Activated CD4-positive, alpha-beta T cell treated with anti-CD3 and anti-CD28 coated beads for 36 hours (primary cell): ENCODE measurements around the gene CLIC4. TPM values are rescaled to one million over a fixed set of nuclear protein-coding genes. Genes with fewer than 3 reads are reported as not detected.
A peak's percentile ranks its signal among the peaks of the same experiment; 100 is the strongest.

Experiments
- ATAC-seq: fragments of 200-7000 bp; cut with Tn5 transposase; one replicate; pipeline ENCODE4 v1.10.0; 2021; ENCODE audit warnings: mild to moderate bottlenecking, moderate library complexity
- CTCF ChIA-PET: fragments of 350-600 bp; sonication (Branson Sonifier 250); formaldehyde crosslinking; loops from one replicate; lab custom pipeline; 2021; ENCODE audit warnings: antibody characterized with exemption; lab: Charles Lee
- POLR2A ChIA-PET: fragments of 350-600 bp; sonication (Branson Sonifier 250); formaldehyde crosslinking; loops from one replicate; lab custom pipeline; 2021; ENCODE audit warnings: antibody characterized with exemption, inconsistent platforms; lab: Charles Lee
- DNase-seq: peaks from one replicate; pipeline ENCODE4 v3.0.0-alpha.2; 2020
- H3K27ac Mint-ChIP-seq: one replicate; pipeline ENCODE4 v1.8.0; 2021; ENCODE audit warnings: mixed read lengths
- H3K27me3 Mint-ChIP-seq: one replicate; pipeline ENCODE4 v1.8.0; 2021; ENCODE audit warnings: mixed read lengths
- H3K36me3 Mint-ChIP-seq: one replicate; pipeline ENCODE4 v1.8.0; 2021; ENCODE audit warnings: low read depth, mixed read lengths
- H3K4me1 Mint-ChIP-seq: one replicate; pipeline ENCODE4 v1.8.0; 2021; ENCODE audit warnings: mixed read lengths
- H3K4me3 Mint-ChIP-seq: one replicate; pipeline ENCODE4 v1.8.0; 2021; ENCODE audit warnings: mild to moderate bottlenecking, moderate library complexity, mixed read lengths
- H3K9me3 Mint-ChIP-seq: one replicate; pipeline ENCODE4 v1.8.0; 2021; ENCODE audit warnings: low read depth, mixed read lengths
- intact Hi-C, 2 experiments: fragments of 100-400 bp; cut with DNase I in 1 of 2; cut with micrococcal nuclease in 1 of 2; formaldehyde crosslinking; loops; one replicate each; pipeline versions ENCODE4 v1.14.2 to v1.15.1; 2022 to 2024; cut with DNase I, micrococcal nuclease
- total RNA-seq, 2 experiments: library from RNA; stranded (reverse); gene quantifications; one replicate each; pipeline ENCODE4 v1.2.3, GENCODE V29; 2021

CLIC4 gene
- total RNA-seq, 2 experiments from 2014 or later: 29.8 to 33.1 TPM

- peaks cover 2% of the 10 kb centered on the region for H3K27me3 Mint-ChIP-seq
- no peak for DNase-seq
- intact Hi-C loops: no loop called here
- H3K36me3 Mint-ChIP-seq: no peaks in the 10 kb centered on the region
- H3K9me3 Mint-ChIP-seq: no peaks in the 10 kb centered on the region
- ChIA-PET POLR2A (no interaction called here), CTCF (interaction anchor here (0.8 to 8.1 kb wide), 8 partner anchors 8 to 379 kb away, joined by 3 to 180 read pairs (median 4); no protein-coding TSS in a partner anchor)
- no peak overlapping the region for H3K4me3 Mint-ChIP-seq
- ATAC-seq: no peak
- no peak overlapping the region for H3K27ac Mint-ChIP-seq
- H3K4me1 Mint-ChIP-seq: no peaks in the 10 kb centered on the region
These were observed 79.9 kb downstream of the CLIC4 start for GRCh38 chr1:24825174-24825573.

GRCh38 chr1:24826510-24826909 lies 81.3 kb downstream of the CLIC4 start:
- ChIA-PET POLR2A (interaction anchor here (0.6 kb wide), 1 partner anchor 76 kb away, joined by 3 read pairs; no protein-coding TSS in a partner anchor), CTCF (interaction anchor here (1.2 to 8.1 kb wide), 4 partner anchors 9 to 156 kb away, joined by 3 to 180 read pairs (median 16); no protein-coding TSS in a partner anchor)
- ATAC-seq (no peak), DNase-seq (no peak)
- intact Hi-C loops: no loop called here
- Mint-ChIP-seq H3K4me3 (no peak overlapping the region), H3K9me3 (no peaks in the 10 kb centered on the region), H3K27me3 (peaks cover 2% of the 10 kb centered on the region), H3K27ac (no peak overlapping the region), H3K4me1 (no peaks in the 10 kb centered on the region), H3K36me3 (no peaks in the 10 kb centered on the region)

GRCh38 chr1:24827379-24828135 lies 82.3 kb downstream of the CLIC4 start:
- Mint-ChIP-seq H3K36me3 (no peaks in the 10 kb centered on the region), H3K9me3 (no peaks in the 10 kb centered on the region), H3K27me3 (no peaks in the 10 kb centered on the region), H3K27ac (no peak overlapping the region), H3K4me1 (no peaks in the 10 kb centered on the region), H3K4me3 (no peak overlapping the region)
- ATAC-seq: no peak
- ChIA-PET POLR2A (no interaction called here), CTCF (interaction anchor here (0.6 to 8.1 kb wide), 5 partner anchors 8 to 880 kb away, joined by 3 to 180 read pairs (median 3); no protein-coding TSS in a partner anchor)
- intact Hi-C loops: no loop called here
- DNase-seq: no peak

GRCh38 chr1:24828183-24828886 lies 83.1 kb downstream of the CLIC4 start:
- intact Hi-C loops: no loop called here
- Mint-ChIP-seq H3K4me3 (no peak overlapping the region), H3K9me3 (no peaks in the 10 kb centered on the region), H3K27ac (no peak overlapping the region), H3K27me3 (no peaks in the 10 kb centered on the region), H3K4me1 (no peaks in the 10 kb centered on the region), H3K36me3 (no peaks in the 10 kb centered on the region)
- CTCF ChIA-PET: interaction anchor here (0.6 to 8.1 kb wide), 5 partner anchors 8 to 881 kb away, joined by 3 to 180 read pairs (median 4); no protein-coding TSS in a partner anchor
- ATAC-seq (no peak), DNase-seq (no peak)
- POLR2A ChIA-PET: no interaction called here

GRCh38 chr1:24828887-24829192 lies 83.6 kb downstream of the CLIC4 start:
- ChIA-PET CTCF (interaction anchor here (0.8 to 8.1 kb wide), 7 partner anchors 11 to 630 kb away, joined by 3 to 180 read pairs (median 4); no protein-coding TSS in a partner anchor), POLR2A (no interaction called here)
- Mint-ChIP-seq H3K36me3 (no peaks in the 10 kb centered on the region), H3K27ac (no peak overlapping the region), H3K27me3 (no peaks in the 10 kb centered on the region), H3K4me1 (no peaks in the 10 kb centered on the region), H3K9me3 (no peaks in the 10 kb centered on the region), H3K4me3 (no peak overlapping the region)
- no peak for DNase-seq
- intact Hi-C loops: no loop called here
- ATAC-seq: no peak

GRCh38 chr1:24830680-24831272 lies 85.5 kb downstream of the CLIC4 start:
- H3K4me3 Mint-ChIP-seq: no peak overlapping the region
- ATAC-seq (peak; percentile 36), DNase-seq (no peak)
- CTCF ChIA-PET: interaction anchor here (0.6 to 8.1 kb wide), 38 partner anchors 11 to 846 kb away, joined by 3 to 180 read pairs (median 4); partner anchors contain the start of genes CLIC4 and STPG1
- no peaks in the 10 kb centered on the region for H3K4me1 Mint-ChIP-seq
- H3K9me3 Mint-ChIP-seq: no peaks in the 10 kb centered on the region
- no peaks in the 10 kb centered on the region for H3K36me3 Mint-ChIP-seq
- intact Hi-C loops: loop anchor here (1.0 to 2.0 kb wide), 3 partner anchors 142 to 632 kb away; no protein-coding TSS in a partner anchor
- no peaks in the 10 kb centered on the region for H3K27me3 Mint-ChIP-seq
- POLR2A ChIA-PET: interaction anchor here (0.6 kb wide), 1 partner anchor 142 kb away, joined by 4 read pairs; no protein-coding TSS in a partner anchor
- H3K27ac Mint-ChIP-seq: no peak overlapping the region

GRCh38 chr1:24841593-24841992 lies 96.3 kb downstream of the CLIC4 start:
- ChIA-PET POLR2A (interaction anchor here (0.5 to 0.7 kb wide), 2 partner anchors 85 to 154 kb away, joined by 3 to 4 read pairs; no protein-coding TSS in a partner anchor), CTCF (interaction anchor here (1.1 to 2.3 kb wide), 2 partner anchors 11 to 153 kb away, joined by 5 to 17 read pairs; no protein-coding TSS in a partner anchor)
- no peak overlapping the region for H3K4me3 Mint-ChIP-seq
- ATAC-seq (no peak), DNase-seq (no peak)
- peaks cover 5% of the 10 kb centered on the region for H3K27me3 Mint-ChIP-seq
- no peaks in the 10 kb centered on the region for H3K4me1 Mint-ChIP-seq
- H3K36me3 Mint-ChIP-seq: no peaks in the 10 kb centered on the region
- no peaks in the 10 kb centered on the region for H3K9me3 Mint-ChIP-seq
- intact Hi-C loops: no loop called here
- no peak overlapping the region for H3K27ac Mint-ChIP-seq

GRCh38 chr1:24846671-24847070 lies 101.4 kb downstream of the CLIC4 start:
- no peak for DNase-seq
- H3K4me3 Mint-ChIP-seq: no peak overlapping the region
- H3K4me1 Mint-ChIP-seq: peaks cover 8% of the 10 kb centered on the region
- peaks cover 5% of the 10 kb centered on the region for H3K27me3 Mint-ChIP-seq
- no peak overlapping the region for H3K27ac Mint-ChIP-seq
- H3K9me3 Mint-ChIP-seq: no peaks in the 10 kb centered on the region
- ChIA-PET CTCF (interaction anchor here (0.6 to 3.6 kb wide), 8 partner anchors 10 to 726 kb away, joined by 3 to 21 read pairs (median 4); no protein-coding TSS in a partner anchor), POLR2A (no interaction called here)
- ATAC-seq: no peak
- H3K36me3 Mint-ChIP-seq: no peaks in the 10 kb centered on the region
- intact Hi-C loops: loop anchor here (1.0 to 5.0 kb wide), 2 partner anchors 116 to 253 kb away; no protein-coding TSS in a partner anchor

- DNase-seq: peak; percentile 94
These were observed 103.0 kb downstream of the CLIC4 start for GRCh38 chr1:24847995-24848881.

GRCh38 chr1:24849672-24850295 lies 104.5 kb downstream of the CLIC4 start:
- CTCF ChIA-PET: interaction anchor here (0.8 to 3.7 kb wide), 11 partner anchors 14 to 355 kb away, joined by 3 to 21 read pairs (median 6); no protein-coding TSS in a partner anchor
- Mint-ChIP-seq H3K27me3 (no peaks in the 10 kb centered on the region), H3K27ac (no peak overlapping the region), H3K36me3 (no peaks in the 10 kb centered on the region), H3K9me3 (no peaks in the 10 kb centered on the region), H3K4me3 (no peak overlapping the region), H3K4me1 (peaks cover 8% of the 10 kb centered on the region)
- POLR2A ChIA-PET: no interaction called here
- no peak for ATAC-seq
- peak; percentile 51 for DNase-seq
- intact Hi-C loops: loop anchor here in 1 of 2 experiments (2.0 to 5.0 kb wide), 5 partner anchors 49 to 355 kb away; no protein-coding TSS in a partner anchor

More at GRCh38 chr1:24847995-24848881, 103.0 kb downstream of the CLIC4 start:
- Mint-ChIP-seq H3K4me1 (peaks cover 8% of the 10 kb centered on the region), H3K9me3 (no peaks in the 10 kb centered on the region), H3K27ac (no peak overlapping the region), H3K4me3 (peak overlapping the region; percentile 58), H3K36me3 (no peaks in the 10 kb centered on the region), H3K27me3 (no peaks in the 10 kb centered on the region)
- ChIA-PET POLR2A (no interaction called here), CTCF (interaction anchor here (0.5 to 3.7 kb wide), 36 partner anchors 9 to 703 kb away, joined by 3 to 21 read pairs (median 4); no protein-coding TSS in a partner anchor)
- intact Hi-C loops: loop anchor here (1.0 to 5.0 kb wide), 13 partner anchors 50 to 357 kb away; no protein-coding TSS in a partner anchor
- ATAC-seq: peak; percentile 95
